Measurements from ENCODE around the gene PWWP2A. TPM values are rescaled to one million over a fixed set of nuclear protein-coding genes. Genes with fewer than 3 reads are reported as not detected.

Gene PWWP2A
- total RNA-seq, 1 donor from 2014 or later, result 29.2 TPM

GRCh38 chr5:160060001-160060400 lies 59.2 kb downstream of the PWWP2A start:
- TF ChIP-seq, protein P1, sequence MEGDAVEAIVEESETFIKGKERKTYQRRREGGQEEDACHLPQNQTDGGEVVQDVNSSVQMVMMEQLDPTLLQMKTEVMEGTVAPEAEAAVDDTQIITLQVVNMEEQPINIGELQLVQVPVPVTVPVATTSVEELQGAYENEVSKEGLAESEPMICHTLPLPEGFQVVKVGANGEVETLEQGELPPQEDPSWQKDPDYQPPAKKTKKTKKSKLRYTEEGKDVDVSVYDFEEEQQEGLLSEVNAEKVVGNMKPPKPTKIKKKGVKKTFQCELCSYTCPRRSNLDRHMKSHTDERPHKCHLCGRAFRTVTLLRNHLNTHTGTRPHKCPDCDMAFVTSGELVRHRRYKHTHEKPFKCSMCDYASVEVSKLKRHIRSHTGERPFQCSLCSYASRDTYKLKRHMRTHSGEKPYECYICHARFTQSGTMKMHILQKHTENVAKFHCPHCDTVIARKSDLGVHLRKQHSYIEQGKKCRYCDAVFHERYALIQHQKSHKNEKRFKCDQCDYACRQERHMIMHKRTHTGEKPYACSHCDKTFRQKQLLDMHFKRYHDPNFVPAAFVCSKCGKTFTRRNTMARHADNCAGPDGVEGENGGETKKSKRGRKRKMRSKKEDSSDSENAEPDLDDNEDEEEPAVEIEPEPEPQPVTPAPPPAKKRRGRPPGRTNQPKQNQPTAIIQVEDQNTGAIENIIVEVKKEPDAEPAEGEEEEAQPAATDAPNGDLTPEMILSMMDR (conservative IDR thresholded peaks at IDR 0.05), result no peak
- DNase-seq (ENCODE audit: extremely low spot score, unreplicated experiment), result no peak
- H3K4me1 Mint-ChIP-seq (ENCODE audit: unreplicated experiment), result peaks cover 4% of the 10 kb centered on the region
- no peak overlapping the region for H3K4me3 Mint-ChIP-seq
- peaks cover 31% of the 10 kb centered on the region for H3K36me3 Mint-ChIP-seq
- H3K27me3 Mint-ChIP-seq, result no peaks in the 10 kb centered on the region
- H3K9me3 Mint-ChIP-seq, result no peaks in the 10 kb centered on the region
- no peak overlapping the region for H3K27ac Mint-ChIP-seq

DNA sequence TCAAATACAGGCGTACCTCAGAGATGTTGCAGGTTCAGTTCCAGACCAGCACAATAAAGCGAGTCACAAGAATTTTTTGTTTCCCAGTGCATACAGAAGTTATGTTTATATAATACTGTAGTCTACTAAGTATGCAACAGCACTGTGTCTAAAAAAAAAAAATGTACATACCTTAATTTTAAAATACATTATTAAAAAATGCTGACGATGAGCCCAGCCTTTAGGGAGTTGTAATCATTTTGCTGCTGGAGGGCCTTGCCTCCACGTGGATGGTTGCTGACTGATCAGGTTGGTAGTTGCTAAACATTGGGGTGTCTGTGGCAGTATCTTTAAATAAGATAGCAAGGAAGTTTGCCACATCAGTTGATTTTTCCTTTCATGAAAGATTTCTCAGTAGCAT lies 62.0 kb downstream of the PWWP2A start:
- Mint-ChIP-seq H3K4me1 (ENCODE audit: unreplicated experiment) (no peaks in the 10 kb centered on the region), H3K27me3 (no peaks in the 10 kb centered on the region), H3K4me3 (no peak overlapping the region), H3K27ac (no peak overlapping the region), H3K36me3 (peaks cover 41% of the 10 kb centered on the region), H3K9me3 (no peaks in the 10 kb centered on the region)
- TF ChIP-seq, protein P1 (conservative IDR thresholded peaks at IDR 0.05), result no peak
- no peak for DNase-seq (ENCODE audit: extremely low spot score, unreplicated experiment)

GRCh38 chr5:160054831-160055230 lies 64.4 kb downstream of the PWWP2A start:
- H3K27ac Mint-ChIP-seq, result no peak overlapping the region
- no peaks in the 10 kb centered on the region for H3K9me3 Mint-ChIP-seq
- H3K36me3 Mint-ChIP-seq, result peaks cover 44% of the 10 kb centered on the region

DNA sequence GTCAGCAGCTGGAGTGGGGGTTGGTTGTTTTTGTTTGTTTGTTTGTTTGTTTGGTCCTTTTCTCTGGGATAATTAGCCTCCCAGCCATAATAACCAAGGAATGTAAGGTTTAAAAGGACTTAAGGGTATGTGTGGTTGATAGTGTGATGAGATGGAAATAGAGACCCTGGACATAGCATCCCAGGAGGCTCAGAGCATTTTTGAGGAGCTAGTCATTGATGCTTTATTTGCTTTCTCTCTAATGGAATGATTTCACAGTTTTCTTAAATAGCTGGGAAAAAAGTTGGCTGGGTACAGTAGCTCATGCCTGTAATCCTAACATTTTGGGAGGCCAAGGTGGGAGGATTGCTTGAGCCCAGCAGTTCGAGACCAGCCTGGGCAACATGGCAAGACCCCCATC lies 65.2 kb downstream of the PWWP2A start:
- DNase-seq (ENCODE audit: extremely low spot score, unreplicated experiment), result no peak
- TF ChIP-seq, protein P1 (conservative IDR thresholded peaks at IDR 0.05), result no peak
- no peaks in the 10 kb centered on the region for H3K9me3 Mint-ChIP-seq

More at GRCh38 chr5:160054831-160055230, 64.4 kb downstream of the PWWP2A start:
- no peak for DNase-seq (ENCODE audit: extremely low spot score, unreplicated experiment)
- Mint-ChIP-seq H3K27me3 (no peaks in the 10 kb centered on the region), H3K4me1 (ENCODE audit: unreplicated experiment) (no peaks in the 10 kb centered on the region), H3K4me3 (no peak overlapping the region)
- TF ChIP-seq, protein P1 (conservative IDR thresholded peaks at IDR 0.05), result no peak

DNA sequence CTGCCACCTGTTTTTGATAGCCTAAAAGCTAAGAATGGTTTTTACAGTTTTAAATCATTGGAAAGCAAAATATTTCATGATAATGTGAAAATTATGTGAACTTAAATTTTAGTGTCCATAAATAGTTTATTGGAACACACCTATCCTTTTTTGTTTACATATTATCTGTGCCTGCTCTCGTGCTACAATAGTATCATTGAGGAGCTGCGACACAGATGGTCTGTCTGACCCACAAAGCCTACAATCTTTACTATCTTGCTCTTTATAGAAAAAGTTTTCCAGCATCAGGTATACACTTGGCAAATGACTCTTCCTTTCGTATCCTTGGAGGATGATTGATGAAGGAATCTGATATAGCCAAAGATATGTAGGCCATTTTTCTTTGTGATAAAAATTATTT lies 70.2 kb downstream of the PWWP2A start:
- TF ChIP-seq, protein P1 (conservative IDR thresholded peaks at IDR 0.05), result no peak
- Mint-ChIP-seq H3K4me3 (no peak overlapping the region), H3K9me3 (no peaks in the 10 kb centered on the region), H3K27ac (no peak overlapping the region), H3K4me1 (ENCODE audit: unreplicated experiment) (no peaks in the 10 kb centered on the region), H3K36me3 (peaks cover 33% of the 10 kb centered on the region), H3K27me3 (no peaks in the 10 kb centered on the region)
- no peak for DNase-seq (ENCODE audit: extremely low spot score, unreplicated experiment)

More for the DNA sequence above, 65.2 kb downstream of the PWWP2A start:
- Mint-ChIP-seq H3K4me1 (ENCODE audit: unreplicated experiment) (no peaks in the 10 kb centered on the region), H3K4me3 (no peak overlapping the region), H3K27me3 (no peaks in the 10 kb centered on the region), H3K36me3 (peaks cover 51% of the 10 kb centered on the region), H3K27ac (no peak overlapping the region)

DNA sequence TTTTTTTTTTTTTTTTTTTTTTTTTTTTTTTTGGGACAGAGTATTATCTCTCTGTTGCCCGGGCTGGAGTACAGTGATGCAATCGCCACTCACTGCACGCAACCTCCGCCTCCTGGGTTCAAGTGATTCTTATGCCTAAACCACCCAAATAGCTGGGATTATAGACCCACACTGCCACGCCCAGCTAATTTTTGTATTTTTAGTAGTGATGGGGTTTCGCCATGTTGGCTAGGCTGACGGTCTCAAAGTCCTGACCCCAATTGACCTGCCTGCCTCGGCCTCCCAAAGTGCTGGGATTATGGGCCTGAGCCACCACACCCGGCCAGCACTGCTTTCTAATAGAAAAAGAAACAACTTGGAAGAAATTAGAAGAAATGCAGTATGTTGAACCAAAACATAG lies 71.1 kb downstream of the PWWP2A start:
- Mint-ChIP-seq H3K27ac (no peak overlapping the region), H3K4me1 (ENCODE audit: unreplicated experiment) (no peaks in the 10 kb centered on the region), H3K9me3 (no peaks in the 10 kb centered on the region), H3K36me3 (peaks cover 28% of the 10 kb centered on the region), H3K4me3 (no peak overlapping the region), H3K27me3 (no peaks in the 10 kb centered on the region)
- no peak for DNase-seq (ENCODE audit: extremely low spot score, unreplicated experiment)
- TF ChIP-seq, protein P1 (conservative IDR thresholded peaks at IDR 0.05), result no peak
